Naive thymus-derived CD4-positive, alpha-beta T cell (primary cell): Measurements from ENCODE around the gene PDE9A. TPM values are rescaled to one million over a fixed set of nuclear protein-coding genes. Genes with fewer than 3 reads are reported as not detected.

Source experiments
- ATAC-seq: fragments of 150-1000 bp; cut with Tn5 transposase; 2 replicates; pipeline ENCODE4 v1.10.0; 2021; ENCODE audit warnings: mild to moderate bottlenecking, moderate library complexity
- CTCF ChIA-PET: fragments of 350-600 bp; sonication (Branson Sonifier 250); formaldehyde crosslinking; loops from one replicate; lab custom pipeline; 2021; ENCODE audit warnings: antibody characterized with exemption; lab: Charles Lee
- POLR2A ChIA-PET: fragments of 350-600 bp; sonication (Branson Sonifier 250); formaldehyde crosslinking; loops from one replicate; lab custom pipeline; 2021; ENCODE audit warnings: antibody characterized with exemption, inconsistent platforms; lab: Charles Lee
- DNase-seq, 9 donors: peaks; one replicate each; pipeline versions ENCODE4 v3.0.0 to v3.0.0-alpha.2; 2020 to 2022; ENCODE audit warnings: mixed read lengths in 1 of 9
- H3K27ac ChIP-seq: one replicate; pipeline ENCODE4 v1.7.0; 2013; ENCODE audit warnings: mild to moderate bottlenecking, low read depth, low read length, moderate library complexity
- H3K27me3 ChIP-seq, 2 donors: one replicate each; pipeline ENCODE4 v1.7.0; 2013; ENCODE audit warnings: low read length in 2 of 2, mild to moderate bottlenecking in 2 of 2, moderate library complexity in 2 of 2; ENCODE audit not compliant: control insufficient read depth in 2 of 2, insufficient read depth in 2 of 2
- H3K36me3 ChIP-seq, 3 experiments: 1 replicate in 2 of 3; 2 replicates in 1 of 3; pipeline ENCODE4 v1.7.0; 2013; ENCODE audit warnings: low read length in 3 of 3, mild to moderate bottlenecking in 3 of 3, moderate library complexity in 1 of 3; ENCODE audit not compliant: insufficient read depth in 3 of 3, control insufficient read depth in 2 of 3
- H3K4me1 ChIP-seq, 2 donors: one replicate each; pipeline ENCODE4 v1.7.0; 2013; ENCODE audit warnings: low read length in 2 of 2, mild to moderate bottlenecking in 2 of 2, moderate library complexity in 1 of 2; ENCODE audit not compliant: control insufficient read depth in 2 of 2, insufficient read depth in 2 of 2
- H3K4me3 ChIP-seq: 2 replicates; pipeline ENCODE4 v1.7.0; 2013; ENCODE audit warnings: mild to moderate bottlenecking, low read length
- H3K9me3 ChIP-seq, 3 experiments: 1 replicate in 2 of 3; 2 replicates in 1 of 3; pipeline ENCODE4 v1.7.0; 2013; ENCODE audit warnings: low read length in 3 of 3; ENCODE audit not compliant: control insufficient read depth in 2 of 3
- H3K27ac Mint-ChIP-seq, 9 donors: one replicate each; pipeline ENCODE4 v1.8.0; 2020 to 2022; ENCODE audit warnings: mixed read lengths in 9 of 9, mild to moderate bottlenecking in 8 of 9, moderate library complexity in 5 of 9, inconsistent platforms in 2 of 9
- H3K27me3 Mint-ChIP-seq, 5 donors: one replicate each; pipeline ENCODE4 v1.8.0; 2021 to 2022; ENCODE audit warnings: mixed read lengths in 5 of 5, mild to moderate bottlenecking in 1 of 5
- H3K36me3 Mint-ChIP-seq, 5 donors: one replicate each; pipeline ENCODE4 v1.8.0; 2020 to 2022; ENCODE audit warnings: mixed read lengths in 5 of 5, mild to moderate bottlenecking in 3 of 5, inconsistent platforms in 1 of 5
- H3K4me1 Mint-ChIP-seq, 7 donors: one replicate each; pipeline ENCODE4 v1.8.0; 2020 to 2022; ENCODE audit warnings: mixed read lengths in 7 of 7, mild to moderate bottlenecking in 3 of 7, inconsistent platforms in 1 of 7
- H3K4me3 Mint-ChIP-seq, 10 donors: one replicate each; pipeline ENCODE4 v1.8.0; 2020 to 2022; ENCODE audit warnings: mild to moderate bottlenecking in 10 of 10, mixed read lengths in 10 of 10, moderate library complexity in 6 of 10, inconsistent platforms in 2 of 10
- H3K9me3 Mint-ChIP-seq, 11 donors: one replicate each; pipeline ENCODE4 v1.8.0; 2020 to 2022; ENCODE audit warnings: mixed read lengths in 11 of 11, mild to moderate bottlenecking in 4 of 11, inconsistent platforms in 1 of 11, moderate library complexity in 1 of 11
- intact Hi-C, 2 donors: fragments of 100-400 bp; cut with micrococcal nuclease; formaldehyde crosslinking; loops; one replicate each; pipeline ENCODE4 v1.15.1; 2023
- polyA plus RNA-seq, 2 donors: library from polyadenylated mRNA; unstranded; fragments of 300-500 nt; fragmentation: Illumina TruSeq; gene quantifications; one replicate each; pipeline ENCODE4 v1.2.3, GENCODE V29; 2021
- total RNA-seq, 6 experiments: library from RNA in 5 of 6; stranded (reverse) in 5 of 6; gene quantifications; 1 replicate in 5 of 6; 2 replicates in 1 of 6; pipeline ENCODE4 v1.2.3 and lab custom pipeline; 2021 to 2026

PDE9A gene
- total and polyA plus RNA-seq, 7 experiments from 2014 or later, result 5.9 to 18.4 (median 14.7) TPM

DNA sequence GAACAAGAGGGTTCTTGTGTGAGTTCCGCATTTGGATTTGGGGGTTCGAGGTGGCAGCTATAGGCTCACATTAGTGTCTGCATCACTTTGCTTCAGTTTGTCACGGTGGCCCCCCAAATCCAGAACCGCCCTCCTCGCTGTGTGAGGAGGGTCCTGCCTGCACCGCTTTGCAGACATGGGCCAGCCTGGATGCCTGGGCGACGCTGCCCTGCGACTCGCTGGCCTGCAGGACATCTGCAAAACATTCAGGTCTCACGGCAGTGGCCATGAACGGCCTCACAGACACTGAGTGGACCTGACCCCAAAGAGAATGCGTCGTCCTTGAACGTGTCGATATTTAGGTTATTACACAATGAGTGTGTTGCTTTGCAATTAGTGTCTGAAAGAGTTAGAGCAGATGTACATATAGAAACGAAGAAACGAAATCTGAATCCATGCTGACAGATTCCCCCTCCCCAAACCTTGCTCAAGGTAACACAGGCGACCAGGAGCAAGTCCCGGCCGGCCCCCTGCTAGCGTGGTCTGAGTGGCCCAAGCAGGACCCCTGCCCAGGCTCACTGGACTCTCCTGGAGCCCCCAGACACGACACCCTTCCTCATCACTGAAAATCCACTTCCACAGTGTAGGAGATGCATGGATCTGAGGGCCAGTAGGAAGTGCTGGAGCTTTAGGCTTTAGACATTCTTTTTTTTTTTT is 20.4 kb downstream of the PDE9A start:
- Histone ChIP-seq H3K27me3 (no peaks in the 10 kb centered on the region), H3K27ac (no peak overlapping the region), H3K4me3 (no peak overlapping the region), H3K36me3 (no peaks in the 10 kb centered on the region), H3K4me1 (peaks cover 0 to 15% of the 10 kb centered on the region in 2 donors), H3K9me3 (no peaks in the 10 kb centered on the region)
- DNase-seq (no peak), ATAC-seq (no peak)
- no peak overlapping the region for H3K4me3 Mint-ChIP-seq
- CTCF ChIA-PET, result no interaction called here
- intact Hi-C loops, result no loop called here
- POLR2A ChIA-PET, result no interaction called here
- H3K27me3 Mint-ChIP-seq, result peaks cover 0 to 5% (median 0%) of the 10 kb centered on the region in 5 donors
- peaks cover 0 to 3% (median 0%) of the 10 kb centered on the region in 11 donors for H3K9me3 Mint-ChIP-seq
- H3K36me3 Mint-ChIP-seq, result peaks cover 0 to 14% (median 2%) of the 10 kb centered on the region in 5 donors
- H3K4me1 Mint-ChIP-seq, result peaks cover 5 to 33% (median 22%) of the 10 kb centered on the region in 7 donors
- H3K27ac Mint-ChIP-seq, result no peak overlapping the region

DNA sequence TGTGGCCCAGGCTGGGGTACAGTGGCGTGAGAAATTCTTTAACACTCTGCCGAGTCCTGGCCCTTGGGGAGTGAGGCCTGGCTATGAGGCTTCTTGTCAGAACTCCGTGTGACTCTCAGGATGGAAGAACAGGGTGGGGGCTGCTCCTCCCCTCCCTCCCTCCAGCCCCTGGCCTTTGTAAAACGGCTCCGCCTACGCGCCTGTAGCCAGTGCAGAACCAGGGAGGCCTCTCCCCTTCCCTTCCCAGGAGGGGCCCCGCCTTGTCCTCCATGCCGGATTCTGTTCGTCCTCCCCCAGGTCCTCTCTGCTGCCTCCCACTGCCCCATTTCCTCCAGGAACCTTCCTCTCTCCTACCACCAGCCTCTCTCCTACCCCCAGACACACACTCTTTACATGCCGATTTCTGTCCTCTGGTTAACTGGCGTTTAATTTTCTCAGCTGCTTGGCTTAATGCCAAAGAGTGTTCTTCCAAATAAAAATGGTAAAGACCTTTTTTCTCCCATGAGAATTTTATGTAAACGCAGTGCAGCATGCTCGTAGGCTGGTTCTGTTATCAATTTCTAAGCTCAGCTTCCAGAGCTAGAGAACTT is 21.0 kb downstream of the PDE9A start:
- Histone ChIP-seq H3K4me1 (peaks cover 0 to 15% of the 10 kb centered on the region in 2 donors), H3K9me3 (no peaks in the 10 kb centered on the region), H3K27ac (no peak overlapping the region), H3K36me3 (no peaks in the 10 kb centered on the region), H3K27me3 (no peaks in the 10 kb centered on the region), H3K4me3 (no peak overlapping the region)
- peak overlapping the region in 1 of 9 donors; percentile 9 for H3K27ac Mint-ChIP-seq
- intact Hi-C loops, result no loop called here
- H3K27me3 Mint-ChIP-seq, result peaks cover 0 to 5% (median 0%) of the 10 kb centered on the region in 5 donors
- peaks cover 6 to 33% (median 19%) of the 10 kb centered on the region in 7 donors for H3K4me1 Mint-ChIP-seq
- ChIA-PET POLR2A (no interaction called here), CTCF (no interaction called here)
- H3K36me3 Mint-ChIP-seq, result peaks cover 0 to 14% (median 2%) of the 10 kb centered on the region in 5 donors
- no peak overlapping the region for H3K4me3 Mint-ChIP-seq
- no peak for ATAC-seq
- peaks cover 0 to 3% (median 0%) of the 10 kb centered on the region in 11 donors for H3K9me3 Mint-ChIP-seq
- no peak for DNase-seq

DNA sequence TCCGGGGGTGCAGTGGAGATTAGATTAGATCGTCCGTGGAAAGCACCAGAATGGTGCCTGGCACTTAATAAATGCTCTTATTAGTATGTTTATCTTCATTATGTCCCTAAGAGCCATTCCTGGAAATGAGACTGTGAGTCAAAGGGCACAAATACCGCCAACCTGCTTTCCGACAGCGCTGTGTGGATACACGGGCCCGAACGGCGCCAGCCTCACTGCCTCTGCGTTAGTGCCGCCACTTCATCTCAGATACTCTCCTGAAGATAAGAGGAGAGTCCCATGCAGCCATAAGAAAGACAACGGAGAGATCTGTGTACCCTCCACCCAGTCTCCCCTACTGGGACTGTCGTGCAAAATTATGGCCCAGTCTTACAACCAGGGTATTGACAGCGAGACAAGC is 22.0 kb downstream of the PDE9A start:
- POLR2A ChIA-PET, result no interaction called here
- peaks cover 0 to 3% (median 0%) of the 10 kb centered on the region in 11 donors for H3K9me3 Mint-ChIP-seq

DNA sequence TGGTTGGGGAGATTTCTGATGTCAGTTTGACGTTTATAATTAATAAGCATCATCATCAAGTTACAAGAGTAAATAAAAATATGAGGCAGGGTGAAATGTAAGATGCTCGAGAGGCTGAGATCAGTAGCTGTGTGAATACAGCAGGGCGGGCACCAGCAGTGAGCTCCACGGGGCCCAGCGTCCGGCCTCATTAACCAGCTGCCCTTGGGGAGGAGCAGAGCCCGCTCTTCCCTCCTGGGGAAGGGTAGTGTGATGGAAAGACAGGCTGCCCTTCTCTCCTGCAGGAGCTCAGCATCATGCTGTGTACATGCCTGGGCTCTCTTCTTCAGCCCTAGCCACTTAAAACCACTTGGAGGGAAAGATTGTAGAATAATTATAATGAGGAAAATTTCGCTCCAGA is 23.4 kb downstream of the PDE9A start:
- H3K27ac ChIP-seq, result no peak overlapping the region
- no peak overlapping the region for H3K4me3 Mint-ChIP-seq
- H3K27me3 ChIP-seq, result no peaks in the 10 kb centered on the region
- peaks cover 0 to 17% of the 10 kb centered on the region in 2 donors for H3K4me1 ChIP-seq
- peak overlapping the region in 3 of 9 donors; percentile 29 to 64 (median 38) for H3K27ac Mint-ChIP-seq
- H3K4me1 Mint-ChIP-seq, result peaks cover 15 to 50% (median 35%) of the 10 kb centered on the region in 7 donors
- H3K9me3 Mint-ChIP-seq, result peaks cover 0 to 3% (median 0%) of the 10 kb centered on the region in 11 donors
- POLR2A ChIA-PET, result interaction anchor here (0.6 kb wide), 1 partner anchor 94 kb away, joined by 4 read pairs; no protein-coding TSS in a partner anchor
- peaks cover 0 to 14% (median 3%) of the 10 kb centered on the region in 5 donors for H3K36me3 Mint-ChIP-seq
- CTCF ChIA-PET, result no interaction called here
- H3K9me3 ChIP-seq, result no peaks in the 10 kb centered on the region
- intact Hi-C loops, result no loop called here
- DNase-seq (no peak), ATAC-seq (no peak)
- H3K4me3 ChIP-seq, result no peak overlapping the region
- H3K36me3 ChIP-seq, result no peaks in the 10 kb centered on the region
- peaks cover 0 to 5% (median 0%) of the 10 kb centered on the region in 5 donors for H3K27me3 Mint-ChIP-seq

More for the DNA sequence above, 22.0 kb downstream of the PDE9A start:
- Histone ChIP-seq H3K27me3 (no peaks in the 10 kb centered on the region), H3K27ac (no peak overlapping the region), H3K4me1 (peaks cover 0 to 13% of the 10 kb centered on the region in 2 donors), H3K36me3 (no peaks in the 10 kb centered on the region), H3K9me3 (no peaks in the 10 kb centered on the region), H3K4me3 (no peak overlapping the region)
- Mint-ChIP-seq H3K36me3 (peaks cover 0 to 14% (median 2%) of the 10 kb centered on the region in 5 donors), H3K27me3 (peaks cover 0 to 5% (median 0%) of the 10 kb centered on the region in 5 donors), H3K27ac (peak overlapping the region in 2 of 9 donors; percentile 13 to 52), H3K4me3 (peak overlapping the region in 1 of 10 donors; percentile 41), H3K4me1 (peaks cover 9 to 37% (median 23%) of the 10 kb centered on the region in 7 donors)
- no peak for ATAC-seq
- no peak for DNase-seq
- intact Hi-C loops, result no loop called here
- CTCF ChIA-PET, result no interaction called here

DNA sequence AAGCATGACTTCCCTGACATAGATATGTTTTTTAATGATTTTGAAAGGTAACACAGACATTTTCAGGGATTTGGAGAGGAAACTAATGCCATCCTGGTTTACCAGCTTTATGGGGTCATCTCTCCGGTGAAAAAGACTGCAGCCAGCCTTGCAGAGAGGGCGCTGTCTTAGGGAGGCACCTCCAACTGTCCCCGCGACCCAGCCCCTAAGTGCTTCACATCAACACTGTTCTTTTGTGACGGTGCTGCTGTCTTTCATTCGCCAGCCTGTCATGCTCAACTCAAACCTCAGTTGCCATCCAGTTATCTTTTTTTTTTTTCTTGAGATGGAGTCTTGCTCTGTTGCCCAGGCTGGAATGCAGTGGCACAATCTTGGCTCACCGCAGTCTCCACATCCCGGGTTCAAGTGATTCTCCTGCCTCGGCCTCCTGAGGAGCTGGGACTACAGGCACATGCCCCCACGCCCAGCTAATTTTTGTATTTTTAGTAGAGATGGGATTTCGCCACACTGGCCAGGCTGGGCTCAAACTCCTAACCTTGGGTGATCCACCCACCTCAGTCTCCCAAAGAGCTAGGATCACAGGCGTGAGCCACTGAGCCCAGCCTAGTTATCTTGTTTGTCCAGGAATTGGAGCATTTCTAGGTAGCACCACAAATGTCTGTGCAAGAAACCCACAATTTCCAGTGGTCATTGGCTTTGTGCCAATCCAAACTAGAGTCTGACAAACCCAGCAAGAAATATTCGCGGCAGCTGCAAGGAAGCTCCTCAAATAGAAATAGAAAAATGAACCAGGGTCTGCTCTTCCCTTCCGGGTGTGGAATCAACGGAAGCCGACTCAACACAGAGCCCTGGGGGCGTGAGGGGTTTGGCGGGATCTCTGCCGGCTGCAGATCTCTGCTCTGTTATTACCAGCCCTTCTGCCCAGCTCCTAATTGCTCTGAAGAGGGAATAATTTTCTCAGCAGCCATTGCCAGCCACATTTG is 24.2 kb downstream of the PDE9A start:
- DNase-seq (no peak), ATAC-seq (no peak)
- Histone ChIP-seq H3K9me3 (no peaks in the 10 kb centered on the region), H3K36me3 (no peaks in the 10 kb centered on the region), H3K4me3 (no peak overlapping the region), H3K27ac (no peak overlapping the region), H3K4me1 (peaks cover 0 to 26% of the 10 kb centered on the region in 2 donors), H3K27me3 (no peaks in the 10 kb centered on the region)
- peaks cover 0 to 5% (median 0%) of the 10 kb centered on the region in 5 donors for H3K27me3 Mint-ChIP-seq
- ChIA-PET CTCF (no interaction called here), POLR2A (interaction anchor here (0.6 kb wide), 1 partner anchor 95 kb away, joined by 4 read pairs; no protein-coding TSS in a partner anchor)
- H3K36me3 Mint-ChIP-seq, result peaks cover 0 to 14% (median 3%) of the 10 kb centered on the region in 5 donors
- H3K4me3 Mint-ChIP-seq, result peak overlapping the region in 5 of 10 donors; percentile 7 to 32 (median 20)
- H3K27ac Mint-ChIP-seq, result peak overlapping the region in 8 of 9 donors; percentile 38 to 76 (median 55)
- intact Hi-C loops, result no loop called here
- peaks cover 0 to 3% (median 0%) of the 10 kb centered on the region in 11 donors for H3K9me3 Mint-ChIP-seq
- peaks cover 21 to 59% (median 42%) of the 10 kb centered on the region in 7 donors for H3K4me1 Mint-ChIP-seq
